B cell (primary cell): ENCODE measurements around the gene DNAJB1. TPM values are rescaled to one million over a fixed set of nuclear protein-coding genes. Genes with fewer than 3 reads are reported as not detected.

Experiments used
- ATAC-seq: fragments of 200-7000 bp; cut with Tn5 transposase; one replicate; pipeline ENCODE4 v1.10.0; 2021; ENCODE audit warnings: low read depth, mild to moderate bottlenecking, moderate number of reproducible peaks, moderate library complexity
- CTCF ChIA-PET: fragments of 350-600 bp; sonication (Branson Sonifier 250); formaldehyde crosslinking; loops from one replicate; lab custom pipeline; 2021; ENCODE audit warnings: antibody characterized with exemption, inconsistent platforms; lab: Charles Lee
- POLR2A ChIA-PET: fragments of 350-600 bp; sonication (Branson Sonifier 250); formaldehyde crosslinking; loops from one replicate; lab custom pipeline; 2021; ENCODE audit warnings: antibody characterized with exemption; lab: Charles Lee
- DNase-seq: peaks from one replicate; pipeline ENCODE4 v3.0.0; 2013
- H2AFZ ChIP-seq: 2 replicates; pipeline ENCODE4 v1.6.1; 2012; ENCODE audit warnings: mild to moderate bottlenecking, low read depth, low read length; ENCODE audit not compliant: insufficient read depth, poor library complexity, severe bottlenecking
- H3K27ac ChIP-seq, 2 donors: 1 replicate in 1 of 2; 2 replicates in 1 of 2; pipeline ENCODE4 v1.5.1; 2012 to 2013; ENCODE audit warnings: low read length in 2 of 2, mild to moderate bottlenecking in 2 of 2, moderate library complexity in 1 of 2
- H3K27me3 ChIP-seq, 4 experiments: fragments of 200-600 bp in 1 of 4; sonication (generic) in 1 of 4; replicated peaks in 1 of 4; 1 replicate in 2 of 4; 2 replicates in 2 of 4; pipeline versions ENCODE4 v1.6.1 to v1.7.0; 2013 to 2016; ENCODE audit warnings: low read length in 3 of 4, mild to moderate bottlenecking in 2 of 4, mixed read lengths in 1 of 4, moderate library complexity in 1 of 4; ENCODE audit not compliant: insufficient read depth in 4 of 4, control insufficient read depth in 3 of 4; ENCODE audit errors: control extremely low read depth in 1 of 4
- H3K36me3 ChIP-seq, 2 experiments: replicated peaks in 1 of 2; 1 replicate in 1 of 2; 2 replicates in 1 of 2; pipeline versions ENCODE4 v1.6.1 to v1.7.1; 2013; ENCODE audit warnings: low read length in 1 of 2; ENCODE audit not compliant: insufficient read depth in 2 of 2, control insufficient read depth in 1 of 2; ENCODE audit errors: control extremely low read depth in 1 of 2, extremely low read depth in 1 of 2
- H3K4me1 ChIP-seq, 2 donors: fragments of 200-600 bp in 1 of 2; sonication (generic) in 1 of 2; 1 replicate in 1 of 2; 2 replicates in 1 of 2; pipeline versions ENCODE4 v1.5.1 to v1.6.1; 2013 to 2017; ENCODE audit warnings: low read length in 2 of 2; ENCODE audit not compliant: control insufficient read depth in 2 of 2, insufficient read depth in 2 of 2
- H3K4me2 ChIP-seq: replicated peaks from 2 replicates; pipeline ENCODE3; 2012; ENCODE audit warnings: mild to moderate bottlenecking, low read depth, low read length; ENCODE audit not compliant: poor library complexity, severe bottlenecking
- H3K4me3 ChIP-seq, 5 experiments: fragments of 200-600 bp in 1 of 5; sonication (generic) in 1 of 5; 1 replicate in 3 of 5; 2 replicates in 2 of 5; pipeline versions ENCODE4 v1.5.1 to v1.7.0; 2011 to 2016; ENCODE audit warnings: low read length in 4 of 5, mild to moderate bottlenecking in 4 of 5, low read depth in 2 of 5, control low read depth in 1 of 5, moderate library complexity in 1 of 5; ENCODE audit not compliant: insufficient read depth in 1 of 5; ENCODE audit errors: control extremely low read depth in 1 of 5, extremely low read depth in 1 of 5
- H3K79me2 ChIP-seq: fragments of 200-600 bp; sonication (generic); one replicate; pipeline ENCODE4 v1.6.0; 2016; ENCODE audit warnings: low read length; ENCODE audit not compliant: control insufficient read depth, insufficient read depth
- H3K9ac ChIP-seq: fragments of 200-600 bp; sonication (generic); 2 replicates; pipeline ENCODE4 v1.6.1; 2017; ENCODE audit warnings: mild to moderate bottlenecking, low read length, moderate library complexity
- H3K9me3 ChIP-seq, 3 donors: one replicate each; pipeline versions ENCODE4 v1.6.1 to v1.7.1; 2013; ENCODE audit warnings: low read length in 2 of 3; ENCODE audit not compliant: control insufficient read depth in 2 of 3, insufficient read depth in 1 of 3; ENCODE audit errors: control extremely low read depth in 1 of 3
- H4K20me1 ChIP-seq: 2 replicates; pipeline ENCODE4 v1.6.0; 2012; ENCODE audit warnings: mild to moderate bottlenecking, low read length; ENCODE audit not compliant: insufficient read depth, control insufficient read depth, poor library complexity, severe bottlenecking
- H3K27ac Mint-ChIP-seq: one replicate; pipeline ENCODE4 v1.8.0; 2021; ENCODE audit warnings: mixed read lengths
- H3K27me3 Mint-ChIP-seq: one replicate; pipeline ENCODE4 v1.8.0; 2021; ENCODE audit warnings: mixed read lengths
- H3K4me1 Mint-ChIP-seq: one replicate; pipeline ENCODE4 v1.8.0; 2021; ENCODE audit warnings: mixed read lengths
- H3K4me3 Mint-ChIP-seq: one replicate; pipeline ENCODE4 v1.8.0; 2021; ENCODE audit warnings: mixed read lengths
- H3K9me3 Mint-ChIP-seq: one replicate; pipeline ENCODE4 v1.8.0; 2022; ENCODE audit warnings: mixed read lengths; ENCODE audit not compliant: insufficient read depth
- EZH2 ChIP-seq: IDR thresholded peaks from 2 replicates; pipeline ENCODE4 v1.6.1; 2012; ENCODE audit warnings: borderline replicate concordance, low read depth, mild to moderate bottlenecking, moderate library complexity, low read length; ENCODE audit not compliant: insufficient read depth, poor library complexity, severe bottlenecking
- WGBS: methylation state at CpG from one replicate; pipeline ENCODE4 v1.1.5; 2013; ENCODE audit warnings: missing lambda C conversion rate; ENCODE audit not compliant: insufficient coverage; 5-methylcytosine and 5-hydroxymethylcytosine counted together
- intact Hi-C: fragments of 100-400 bp; cut with micrococcal nuclease; formaldehyde crosslinking; loops from one replicate; pipeline ENCODE4 v1.10.0; 2022
- polyA plus RNA-seq: library from polyadenylated mRNA; depleted of rRNA; stranded (reverse); fragments of >200 nt; gene quantifications from 2 replicates; pipeline ENCODE4 v1.2.3, GENCODE V29; 2012
- total RNA-seq, 2 donors: library from RNA; stranded (reverse); fragments of 120-200 nt in 1 of 2; gene quantifications; 1 replicate in 1 of 2; 2 replicates in 1 of 2; pipeline versions ENCODE4 v1.2.3 to v1.2.4, GENCODE V29; 2013 to 2022
- TF ChIP-seq, protein P1 (sequence below): fragments of 200-600 bp; IDR thresholded peaks from one replicate; pipeline ENCODE4 v1.8.0; 2022; ENCODE audit warnings: antibody characterized with exemption, mild to moderate bottlenecking

The DNAJB1 gene
- total and polyA plus RNA-seq, 2 donors (not counting 1 experiment from before 2014, with no cell fraction given), result 72.8 to 194 TPM

DNA sequence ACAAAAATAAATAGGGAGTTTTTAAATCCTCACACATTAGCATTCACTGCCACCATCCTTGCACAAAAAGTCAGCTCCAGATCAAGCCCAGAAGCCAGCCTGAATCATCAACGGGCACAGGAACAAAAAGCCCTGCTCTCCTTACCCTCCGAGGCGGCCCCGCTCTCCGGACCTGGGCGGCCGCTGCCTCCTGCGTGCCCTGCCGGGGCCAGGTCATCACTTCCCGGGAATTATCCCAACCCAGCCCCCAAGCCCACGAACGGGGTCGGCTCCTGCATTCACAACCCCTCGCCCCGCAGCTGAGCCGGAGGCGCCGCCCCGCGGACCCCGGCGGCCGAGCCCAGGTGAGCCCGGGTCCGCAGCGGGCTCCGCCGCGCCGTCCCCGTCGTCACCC, 754 bp downstream of the DNAJB1 start:
- Histone ChIP-seq H3K4me3 (peak overlapping the region; percentile 88 to 98 (median 94)), H3K9ac (peak overlapping the region; percentile 98), H3K4me1 (peaks cover 39 to 43% of the 10 kb centered on the region in 2 donors), H3K79me2 (peaks cover 21% of the 10 kb centered on the region), H3K36me3 (peaks cover 0 to 25% of the 10 kb centered on the region in 2 experiments), H2AFZ (peak overlapping the region; percentile 47), H4K20me1 (peaks cover 43% of the 10 kb centered on the region), H3K27ac (peak overlapping the region in 1 of 2 donors; percentile 95), H3K4me2 (peak overlapping the region; percentile 93), H3K27me3 (no peaks in the 10 kb centered on the region), H3K9me3 (no peaks in the 10 kb centered on the region)
- peaks cover 50% of the 10 kb centered on the region for H3K4me1 Mint-ChIP-seq
- H3K9me3 Mint-ChIP-seq, result no peaks in the 10 kb centered on the region
- peak overlapping the region; percentile 82 for H3K27ac Mint-ChIP-seq
- POLR2A ChIA-PET, result interaction anchor here (0.7 to 1.8 kb wide), 9 partner anchors 11 to 1497 kb away, joined by 3 to 13 read pairs (median 4); partner anchors contain the start of gene GIPC1
- CTCF ChIA-PET, result interaction anchor here (0.6 to 1.9 kb wide), 8 partner anchors 10 to 381 kb away, joined by 3 to 6 read pairs (median 4); partner anchors contain the start of genes ASF1B and NDUFB7
- TF ChIP-seq, protein P1, sequence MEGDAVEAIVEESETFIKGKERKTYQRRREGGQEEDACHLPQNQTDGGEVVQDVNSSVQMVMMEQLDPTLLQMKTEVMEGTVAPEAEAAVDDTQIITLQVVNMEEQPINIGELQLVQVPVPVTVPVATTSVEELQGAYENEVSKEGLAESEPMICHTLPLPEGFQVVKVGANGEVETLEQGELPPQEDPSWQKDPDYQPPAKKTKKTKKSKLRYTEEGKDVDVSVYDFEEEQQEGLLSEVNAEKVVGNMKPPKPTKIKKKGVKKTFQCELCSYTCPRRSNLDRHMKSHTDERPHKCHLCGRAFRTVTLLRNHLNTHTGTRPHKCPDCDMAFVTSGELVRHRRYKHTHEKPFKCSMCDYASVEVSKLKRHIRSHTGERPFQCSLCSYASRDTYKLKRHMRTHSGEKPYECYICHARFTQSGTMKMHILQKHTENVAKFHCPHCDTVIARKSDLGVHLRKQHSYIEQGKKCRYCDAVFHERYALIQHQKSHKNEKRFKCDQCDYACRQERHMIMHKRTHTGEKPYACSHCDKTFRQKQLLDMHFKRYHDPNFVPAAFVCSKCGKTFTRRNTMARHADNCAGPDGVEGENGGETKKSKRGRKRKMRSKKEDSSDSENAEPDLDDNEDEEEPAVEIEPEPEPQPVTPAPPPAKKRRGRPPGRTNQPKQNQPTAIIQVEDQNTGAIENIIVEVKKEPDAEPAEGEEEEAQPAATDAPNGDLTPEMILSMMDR, result no peak
- no peaks in the 10 kb centered on the region for H3K27me3 Mint-ChIP-seq
- DNase-seq, result no peak
- ATAC-seq, result no peak
- 0% methylated on average over 31 of the region's 32 CpGs for WGBS
- H3K4me3 Mint-ChIP-seq, result peak overlapping the region; percentile 96
- intact Hi-C loops, result no loop called here

- POLR2A ChIA-PET, result interaction anchor here (0.7 to 1.8 kb wide), 6 partner anchors 12 to 1496 kb away, joined by 3 to 13 read pairs (median 4); partner anchors contain the start of gene GIPC1
- DNase-seq (peak; percentile 44), ATAC-seq (no peak)
- H3K27ac Mint-ChIP-seq, result peak overlapping the region; percentile 82
- H4K20me1 ChIP-seq, result peaks cover 43% of the 10 kb centered on the region
- peaks cover 0 to 25% of the 10 kb centered on the region in 2 experiments for H3K36me3 ChIP-seq
- H3K27me3 ChIP-seq, result no peaks in the 10 kb centered on the region
- no peaks in the 10 kb centered on the region for H3K9me3 Mint-ChIP-seq
- H3K4me3 Mint-ChIP-seq, result peak overlapping the region; percentile 96
- H3K4me1 ChIP-seq, result peaks cover 33 to 39% of the 10 kb centered on the region in 2 donors
- peak overlapping the region in 1 of 2 donors; percentile 95 for H3K27ac ChIP-seq
- no peaks in the 10 kb centered on the region for H3K27me3 Mint-ChIP-seq
- H3K4me2 ChIP-seq, result peak overlapping the region; percentile 93
- peaks cover 21% of the 10 kb centered on the region for H3K79me2 ChIP-seq
- no peak for TF ChIP-seq EZH2
- TF ChIP-seq, protein P1, result no peak
- no peaks in the 10 kb centered on the region for H3K9me3 ChIP-seq
- H3K9ac ChIP-seq, result peak overlapping the region; percentile 98
- peak overlapping the region; percentile 88 to 98 (median 94) for H3K4me3 ChIP-seq
- CTCF ChIA-PET, result interaction anchor here (0.6 to 1.9 kb wide), 8 partner anchors 9 to 380 kb away, joined by 3 to 6 read pairs (median 4); partner anchors contain the start of genes ASF1B and NDUFB7
- no peak overlapping the region for H2AFZ ChIP-seq
- peaks cover 47% of the 10 kb centered on the region for H3K4me1 Mint-ChIP-seq
- 51% methylated on average over 16 of the region's 22 CpGs for WGBS
- intact Hi-C loops, result no loop called here
These were observed 1.3 kb downstream of the DNAJB1 start for GRCh38 chr19:14516746-14517438.
